Stimulated activated naive CD8-positive, alpha-beta T cell treated with anti-CD3 and anti-CD28 coated beads, Interleukin-15, Interleukin-2, amounts not matched to agents 100 U/mL and 50 U/mL, for 24 hours (primary cell): ENCODE results near the gene IAPP.
"Not testable (repeated sequence)": the region's sequence is repeated elsewhere in the genome, so short reads cannot be mapped to it uniquely, and the experiment has no call there.

ENCODE experiments used
- ATAC-seq: fragments of 150-1000 bp; cut with Tn5 transposase; one replicate; pipeline ENCODE4 v1.10.0; 2021
- DNase-seq: peaks from one replicate; pipeline ENCODE4 v3.0.0; 2021

Gene IAPP

DNA sequence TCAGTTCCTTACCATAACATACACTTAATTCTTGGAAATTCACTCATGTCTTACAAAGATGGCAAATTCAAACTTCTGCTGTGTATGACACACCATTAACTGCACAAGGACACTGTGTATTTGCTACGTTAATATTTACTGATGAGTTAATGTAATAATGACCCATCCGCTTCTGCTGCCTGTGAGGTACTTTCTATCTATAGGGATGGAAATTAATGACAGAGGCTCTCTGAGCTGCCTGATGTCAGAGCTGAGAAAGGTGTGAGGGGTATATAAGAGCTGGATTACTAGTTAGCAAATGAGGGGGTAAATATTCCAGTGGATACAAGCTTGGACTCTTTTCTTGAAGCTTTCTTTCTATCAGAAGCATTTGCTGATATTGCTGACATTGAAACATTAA, at the start of gene IAPP:
TSS of gene IAPP (plus strand) at position 301 of the 400 bp plus-strand sequence. CDS start 450 bp downstream, outside the sequence.
- DNase-seq (no peak), ATAC-seq (no peak)

DNA sequence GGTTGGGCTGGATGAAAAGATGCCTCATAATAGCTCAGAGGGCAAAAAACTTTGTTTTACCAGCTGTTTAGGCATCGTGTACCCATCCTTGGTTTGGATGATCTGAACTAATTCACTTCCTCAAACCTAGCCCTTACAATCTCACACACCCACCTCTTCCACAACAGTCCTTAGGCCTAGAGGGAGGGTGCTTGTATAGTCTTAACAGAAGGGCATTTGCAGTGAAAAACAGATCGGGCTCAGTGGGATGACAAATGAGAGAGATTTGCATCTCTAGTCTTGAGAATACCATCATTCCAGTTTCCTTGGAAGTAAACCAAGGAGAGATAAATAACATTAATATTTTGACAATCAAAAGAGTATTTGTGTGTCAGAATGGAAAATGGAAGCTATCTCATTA, 49.0 kb upstream of the IAPP start:
- ATAC-seq = no peak
- no peak for DNase-seq

- DNase-seq (no peak), ATAC-seq (no peak)
Observed at GRCh38 chr12:21324551-21324950, 48.2 kb upstream of the IAPP start.

- ATAC-seq = no peak
- DNase-seq = no peak
Observed at GRCh38 chr12:21328578-21328977, 44.1 kb upstream of the IAPP start.

GRCh38 chr12:21330682-21331253, 41.9 kb upstream of the IAPP start:
- DNase-seq (no peak), ATAC-seq (no peak)

GRCh38 chr12:21334771-21335325, 37.9 kb upstream of the IAPP start, which contains the start of gene SLCO1A2:
Gene SLCO1A2, minus strand, starts transcription at chr12:21334917. Its CDS starts 270 bp downstream, at chr12:21334647.
- ATAC-seq (no peak), DNase-seq (no peak)

DNA sequence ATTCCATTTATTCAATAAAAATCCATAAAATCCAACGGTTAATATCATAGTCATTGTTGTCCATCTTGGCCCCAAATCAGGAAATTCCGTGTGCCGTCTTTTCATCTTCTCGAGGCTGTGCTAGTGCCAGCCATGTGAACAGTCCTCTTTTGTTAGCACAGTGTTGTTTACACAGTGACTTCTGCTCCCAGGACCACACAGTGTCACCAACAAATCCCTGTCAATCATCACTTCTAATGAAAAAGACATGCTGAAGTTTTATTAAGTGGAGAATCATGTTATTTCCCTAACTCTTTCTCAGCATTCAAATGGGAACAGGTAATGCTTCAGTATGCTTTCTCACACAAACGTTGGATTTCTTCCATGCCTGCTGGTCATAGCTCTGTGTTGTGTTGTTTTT, 36.0 kb upstream of the IAPP start:
- DNase-seq = no peak

DNA sequence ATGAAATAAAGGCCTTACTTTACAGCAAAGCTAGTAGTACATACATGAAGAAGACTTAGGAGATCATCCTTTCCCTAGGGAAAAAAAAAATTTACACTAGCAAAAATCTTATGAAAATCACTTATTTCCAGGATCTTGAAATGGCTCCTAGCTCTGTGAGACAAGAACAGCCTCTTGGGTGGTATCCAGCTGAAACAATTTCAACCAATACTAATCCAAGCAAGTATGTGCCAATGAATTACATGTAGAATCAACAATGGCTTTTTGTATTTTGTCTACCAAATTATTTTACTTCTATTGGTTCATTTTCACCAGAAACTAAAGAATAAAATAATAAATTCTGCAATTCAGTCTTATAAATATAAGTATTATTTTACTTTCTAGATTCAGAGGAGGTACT, 35.2 kb upstream of the IAPP start:
- no peak for DNase-seq

More for the DNA sequence above, 36.0 kb upstream of the IAPP start:
- no peak for ATAC-seq

DNA sequence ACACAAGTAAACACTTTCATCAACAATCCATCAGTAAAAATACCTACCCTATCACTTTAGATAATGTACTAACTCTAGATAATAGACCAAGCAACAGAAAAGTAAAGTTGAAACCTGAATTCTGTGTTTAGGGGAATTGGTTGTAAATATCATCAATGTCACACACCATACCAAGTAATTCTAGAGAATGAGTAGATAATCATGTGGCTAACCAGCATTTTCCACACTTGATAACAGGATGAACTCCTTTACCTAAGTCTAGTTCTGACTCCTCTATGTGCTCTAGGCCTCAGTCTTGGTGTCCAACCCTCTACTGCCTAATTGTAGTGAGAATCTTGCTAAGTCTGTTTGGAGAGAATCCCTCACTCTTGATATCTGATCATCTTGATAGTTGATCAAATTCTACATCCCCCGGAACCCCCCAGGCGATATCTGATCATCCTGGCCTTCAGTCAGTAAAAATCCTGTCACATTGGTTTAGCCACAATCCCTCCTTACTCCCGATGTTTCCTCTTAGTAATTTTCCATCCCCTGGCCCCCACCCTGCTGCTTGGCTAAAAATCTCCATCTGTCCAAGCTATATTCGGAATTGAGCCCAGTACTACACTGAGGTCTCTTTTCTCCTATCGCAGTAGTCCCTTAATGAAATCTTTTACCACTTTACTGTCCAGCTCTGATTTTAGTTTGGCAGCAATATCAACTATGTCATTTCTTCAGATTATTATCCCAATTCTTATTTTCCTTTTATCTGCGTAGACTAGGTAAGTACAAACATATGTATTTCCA, 34.5 kb upstream of the IAPP start:
- no peak for DNase-seq
- peak; percentile 43 for ATAC-seq

More for the DNA sequence above, 35.2 kb upstream of the IAPP start:
- no peak for ATAC-seq

DNA sequence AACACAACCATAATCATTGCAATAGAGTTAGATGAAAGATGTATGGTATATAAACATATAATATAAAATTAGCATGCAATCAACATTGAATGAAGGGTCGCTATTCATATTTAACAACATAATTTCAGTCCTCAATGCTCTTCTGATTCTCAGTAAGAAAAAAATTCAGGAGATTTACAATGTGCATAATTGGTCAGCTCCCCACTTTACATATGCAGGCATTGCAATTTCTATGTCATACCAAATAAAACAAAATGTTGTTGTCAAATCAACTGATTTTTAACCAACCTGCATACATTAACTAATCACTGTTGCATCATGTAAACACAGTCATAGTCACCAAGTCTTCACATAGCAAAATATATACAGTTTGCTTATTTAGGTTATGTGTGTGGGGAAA, 32.8 kb upstream of the IAPP start:
- no peak for ATAC-seq
- DNase-seq = no peak

DNA sequence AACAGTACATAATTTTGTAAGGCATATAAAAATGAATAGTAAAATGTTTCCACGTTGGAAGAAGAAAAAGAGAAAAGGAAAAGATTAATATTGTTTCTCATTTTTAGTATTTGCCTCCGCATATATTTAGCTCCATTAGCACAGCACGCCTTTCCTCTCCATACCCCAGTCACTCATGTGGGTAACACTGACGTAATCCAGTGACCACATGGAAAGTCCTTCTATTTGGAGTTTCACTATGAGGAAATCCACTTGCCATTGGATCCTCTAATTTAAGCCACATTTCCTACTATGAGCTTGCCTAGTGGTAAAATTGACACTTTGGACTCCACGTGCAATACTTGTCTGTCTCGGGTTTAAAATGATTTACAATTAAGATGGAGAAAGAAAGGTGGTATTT, 32.3 kb upstream of the IAPP start:
- ATAC-seq = peak; percentile 52

GRCh38 chr12:21341769-21342168, 30.9 kb upstream of the IAPP start:
- DNase-seq (no peak), ATAC-seq (no peak)

More for the DNA sequence above, 32.3 kb upstream of the IAPP start:
- peak; percentile 5 for DNase-seq

DNA sequence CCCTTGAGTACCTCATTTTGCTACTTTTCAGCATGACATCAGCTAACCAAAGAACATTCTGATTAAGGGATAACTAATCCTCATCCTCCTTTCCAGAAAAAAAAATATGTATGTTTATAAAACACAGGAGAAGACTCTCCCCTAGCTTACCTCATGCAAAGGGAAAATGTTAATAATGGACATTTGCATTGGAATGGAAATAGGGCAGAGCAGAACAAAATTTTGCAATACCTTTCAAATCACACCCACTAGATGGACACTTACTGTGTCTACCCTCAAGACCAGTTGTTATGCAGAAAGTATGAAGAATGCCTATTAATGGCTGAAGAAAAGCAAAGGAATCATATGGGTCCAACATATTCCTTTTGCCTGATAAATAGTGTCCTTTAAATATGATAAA, 29.1 kb upstream of the IAPP start:
- no peak for ATAC-seq
- no peak for DNase-seq

- ATAC-seq = no peak
- no peak for DNase-seq
Observed at GRCh38 chr12:21346542-21347205, 26.0 kb upstream of the IAPP start.

DNA sequence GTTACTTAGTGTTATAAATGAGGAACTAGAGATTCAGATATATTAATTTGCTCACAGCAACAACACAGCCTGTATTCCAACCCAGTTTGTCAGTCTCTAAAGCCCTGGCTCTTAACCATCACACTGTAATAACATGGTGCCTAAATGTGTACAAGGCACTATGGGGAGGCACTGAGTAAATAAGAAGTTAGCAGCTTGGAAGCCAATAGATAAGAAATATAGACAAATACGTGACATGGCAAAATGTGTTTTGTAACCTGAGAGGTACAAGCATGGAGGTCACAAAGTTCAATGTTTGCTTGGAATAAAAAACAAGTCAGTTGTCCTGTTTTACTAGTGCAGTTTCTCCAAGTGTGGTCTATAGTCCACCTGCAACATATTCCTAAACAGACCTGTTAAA, 21.7 kb upstream of the IAPP start:
- no peak for ATAC-seq
- DNase-seq = no peak

- ATAC-seq (no peak), DNase-seq (no peak)
Observed at GRCh38 chr12:21353487-21353886, 19.2 kb upstream of the IAPP start.

DNA sequence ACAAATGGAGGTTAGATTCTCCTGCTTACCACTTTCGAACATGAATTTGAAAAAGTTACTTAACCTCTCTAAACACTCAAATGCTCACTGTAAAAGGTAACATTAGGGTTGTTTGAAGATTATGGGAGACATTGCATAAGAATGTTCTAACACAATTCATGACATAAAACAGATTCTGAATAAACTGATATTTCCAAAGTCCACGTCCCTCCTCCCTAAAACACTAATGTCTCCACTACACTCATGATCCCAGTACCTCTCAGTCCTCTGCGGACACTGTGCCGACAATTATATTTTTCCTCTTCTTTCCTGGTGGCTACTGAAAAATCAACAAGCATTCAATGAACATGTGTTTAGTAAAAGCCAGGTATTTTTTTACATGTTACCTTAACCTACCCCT, 18.8 kb upstream of the IAPP start:
- DNase-seq = no peak
- ATAC-seq = no peak

DNA sequence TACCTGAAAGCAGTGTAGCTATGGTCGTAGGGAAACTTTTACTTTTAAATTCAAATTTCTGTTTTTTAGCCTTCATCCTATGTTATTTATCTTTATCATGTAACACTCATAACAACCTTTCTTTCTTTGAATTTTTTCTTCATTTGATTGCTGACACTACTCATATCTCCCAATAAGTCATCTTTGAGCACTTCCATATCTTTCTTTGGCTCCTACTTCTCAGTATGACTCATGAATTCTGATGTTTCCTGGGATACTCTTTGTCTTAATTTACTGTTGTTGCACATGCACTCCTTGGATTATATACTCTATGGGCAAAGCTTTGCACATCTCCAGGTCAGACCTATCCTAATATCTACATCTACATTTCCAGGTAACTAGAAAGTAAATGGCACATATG, 18.1 kb upstream of the IAPP start:
- no peak for DNase-seq
- no peak for ATAC-seq

DNA sequence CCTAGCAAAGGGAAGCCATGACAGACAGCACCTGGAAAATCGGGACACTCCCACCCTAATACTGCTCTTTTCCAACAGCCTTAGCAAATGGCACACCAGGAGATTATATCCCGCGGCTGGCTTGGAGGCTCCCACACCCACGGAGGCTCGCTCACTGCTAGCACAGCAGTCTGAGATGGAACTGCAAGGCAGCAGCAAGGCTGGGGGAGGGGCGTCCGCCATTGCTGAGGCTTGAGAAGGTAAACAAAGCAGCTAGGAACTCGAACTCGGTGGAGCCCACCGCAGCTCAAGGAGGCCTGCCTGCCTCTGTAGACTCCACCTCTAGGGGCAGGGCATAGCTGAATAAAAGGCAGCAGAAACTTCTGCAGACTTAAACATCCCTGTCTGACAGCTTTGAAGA, 12.1 kb upstream of the IAPP start:
- not testable (repeated sequence) for ATAC-seq, DNase-seq

GRCh38 chr12:21369141-21369980, 3.3 kb upstream of the IAPP start:
- ATAC-seq (no peak), DNase-seq (no peak)

DNA sequence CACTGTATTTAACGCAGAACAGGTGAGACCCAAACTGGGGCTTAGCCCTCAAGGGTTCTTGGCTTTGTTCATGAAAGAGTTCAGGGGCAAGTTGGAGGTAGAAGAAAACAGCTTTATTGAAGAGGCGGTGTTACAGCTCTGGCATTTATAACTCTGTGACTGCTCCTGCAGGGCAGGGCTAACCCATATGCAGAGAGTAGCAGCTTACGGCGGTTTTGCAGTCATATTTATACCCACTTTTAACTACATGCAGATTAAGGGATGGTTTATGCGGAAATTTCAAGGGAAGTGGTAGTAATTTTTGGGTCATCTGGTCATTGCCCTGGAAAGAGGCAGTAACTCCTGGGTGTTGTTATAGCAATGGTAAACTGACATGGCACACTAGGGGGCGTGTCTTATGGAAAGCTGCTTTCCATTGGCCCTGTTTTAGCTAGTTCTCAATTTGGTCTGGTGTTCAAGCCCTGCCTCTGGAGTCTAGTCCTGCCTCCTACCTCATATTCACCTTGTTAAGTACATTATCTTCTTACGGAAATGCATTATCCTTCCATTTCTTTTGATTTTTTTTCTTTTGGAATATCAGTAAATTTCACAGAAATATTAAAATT, 1.8 kb upstream of the IAPP start:
- ATAC-seq (no peak), DNase-seq (no peak)

GRCh38 chr12:21379218-21379617, 6.5 kb downstream of the IAPP start:
- DNase-seq (no peak), ATAC-seq (no peak)
